CD14-positive monocyte (primary cell): Measurements from ENCODE around the gene CCNI2. TPM values are rescaled to one million over a fixed set of nuclear protein-coding genes. Genes with fewer than 3 reads are reported as not detected.

Experiments used
- DNase-seq, 3 donors: peaks; one replicate each; pipeline ENCODE4 v3.0.0-alpha.2; 2011 to 2022
- H2AFZ ChIP-seq: 2 replicates; pipeline ENCODE4 v1.6.0; 2012; ENCODE audit warnings: mild to moderate bottlenecking, low read depth, low read length, inconsistent platforms; ENCODE audit not compliant: insufficient read depth, poor library complexity, severe bottlenecking
- H3K27ac ChIP-seq, 2 donors: 1 replicate in 1 of 2; 2 replicates in 1 of 2; pipeline ENCODE4 v1.5.1; 2012 to 2013; ENCODE audit warnings: low read length in 2 of 2, control low read depth in 1 of 2, inconsistent platforms in 1 of 2, low read depth in 1 of 2, mild to moderate bottlenecking in 1 of 2
- H3K27me3 ChIP-seq, 2 donors: one replicate each; pipeline versions ENCODE4 v1.6.0 to v1.6.1; 2011 to 2013; ENCODE audit warnings: low read length in 2 of 2; ENCODE audit not compliant: control insufficient read depth in 2 of 2, insufficient read depth in 2 of 2
- H3K36me3 ChIP-seq, 2 donors: replicated peaks in 1 of 2; 1 replicate in 1 of 2; 2 replicates in 1 of 2; pipeline versions ENCODE4 v1.5.1 to v1.6.1; 2012 to 2013; ENCODE audit warnings: low read length in 2 of 2, control low read depth in 1 of 2, inconsistent platforms in 1 of 2, mild to moderate bottlenecking in 1 of 2; ENCODE audit not compliant: insufficient read depth in 2 of 2, control insufficient read depth in 1 of 2
- H3K4me1 ChIP-seq, 2 donors: 1 replicate in 1 of 2; 2 replicates in 1 of 2; pipeline versions ENCODE4 v1.5.1 to v1.6.1; 2012 to 2013; ENCODE audit warnings: low read length in 2 of 2, control low read depth in 1 of 2, inconsistent platforms in 1 of 2, mild to moderate bottlenecking in 1 of 2, moderate library complexity in 1 of 2; ENCODE audit not compliant: insufficient read depth in 2 of 2, control insufficient read depth in 1 of 2
- H3K4me2 ChIP-seq: replicated peaks from 2 replicates; pipeline ENCODE3; 2012; ENCODE audit warnings: low read length, moderate library complexity, mild to moderate bottlenecking; ENCODE audit not compliant: poor library complexity, severe bottlenecking; ENCODE audit errors: extremely low read depth
- H3K4me3 ChIP-seq, 3 experiments: fragments of 200-600 bp in 1 of 3; sonication (generic) in 1 of 3; replicated peaks in 1 of 3; 1 replicate in 2 of 3; 2 replicates in 1 of 3; pipeline ENCODE4 v1.5.1; 2011 to 2013; ENCODE audit warnings: low read length in 3 of 3, mild to moderate bottlenecking in 3 of 3, control low read depth in 2 of 3, low read depth in 2 of 3, inconsistent platforms in 1 of 3, moderate library complexity in 1 of 3
- H3K79me2 ChIP-seq: 2 replicates; pipeline ENCODE4 v1.6.0; 2012; ENCODE audit warnings: mild to moderate bottlenecking, control low read depth, inconsistent platforms, low read length, moderate library complexity; ENCODE audit not compliant: insufficient read depth
- H3K9ac ChIP-seq: 2 replicates; pipeline ENCODE4 v1.6.0; 2017; ENCODE audit warnings: low read length, mild to moderate bottlenecking; ENCODE audit not compliant: insufficient read depth, poor library complexity, severe bottlenecking
- H3K9me3 ChIP-seq, 2 donors: replicated peaks in 1 of 2; 1 replicate in 1 of 2; 2 replicates in 1 of 2; pipeline versions ENCODE4 v1.5.1 to v1.6.1; 2012 to 2013; ENCODE audit warnings: low read length in 2 of 2, control low read depth in 1 of 2; ENCODE audit not compliant: control insufficient read depth in 1 of 2, insufficient read depth in 1 of 2
- H4K20me1 ChIP-seq: 2 replicates; pipeline ENCODE4 v1.6.0; 2012; ENCODE audit warnings: mild to moderate bottlenecking, low read length, control low read depth, moderate library complexity; ENCODE audit not compliant: insufficient read depth
- H3K27ac Mint-ChIP-seq, 7 donors: one replicate each; pipeline ENCODE4 v1.8.0; 2020; ENCODE audit warnings: mild to moderate bottlenecking in 7 of 7, mixed read lengths in 7 of 7, moderate library complexity in 6 of 7, inconsistent platforms in 2 of 7
- H3K27me3 Mint-ChIP-seq, 3 donors: one replicate each; pipeline ENCODE4 v1.8.0; 2021 to 2022; ENCODE audit warnings: low read depth in 3 of 3, mild to moderate bottlenecking in 3 of 3, mixed read lengths in 3 of 3, moderate library complexity in 3 of 3, inconsistent platforms in 1 of 3
- H3K36me3 Mint-ChIP-seq, 2 donors: one replicate each; pipeline ENCODE4 v1.8.0; 2020; ENCODE audit warnings: mixed read lengths in 2 of 2, inconsistent platforms in 1 of 2, mild to moderate bottlenecking in 1 of 2
- H3K4me1 Mint-ChIP-seq: one replicate; pipeline ENCODE4 v1.8.0; 2020; ENCODE audit warnings: mild to moderate bottlenecking, mixed read lengths
- H3K4me3 Mint-ChIP-seq, 2 donors: one replicate each; pipeline ENCODE4 v1.8.0; 2020; ENCODE audit warnings: mild to moderate bottlenecking in 2 of 2, mixed read lengths in 2 of 2, moderate library complexity in 1 of 2
- H3K9me3 Mint-ChIP-seq, 7 donors: one replicate each; pipeline ENCODE4 v1.8.0; 2020 to 2022; ENCODE audit warnings: mixed read lengths in 7 of 7, mild to moderate bottlenecking in 6 of 7, moderate library complexity in 6 of 7, inconsistent platforms in 2 of 7
- CTCF ChIP-seq: fragments of 200-600 bp; IDR thresholded peaks from one replicate; pipeline ENCODE4 v1.8.0; 2022; ENCODE audit warnings: antibody characterized with exemption, mild to moderate bottlenecking
- WGBS: methylation state at CpG from one replicate; pipeline ENCODE4 v1.1.5; 2013; ENCODE audit warnings: missing lambda C conversion rate; ENCODE audit not compliant: insufficient coverage; 5-methylcytosine and 5-hydroxymethylcytosine counted together
- intact Hi-C, 2 donors: fragments of 100-400 bp; cut with micrococcal nuclease; formaldehyde crosslinking; loops; one replicate each; pipeline versions ENCODE4 v1.15.0 to v1.15.1; 2023
- polyA minus RNA-seq: library from RNA; depleted of rRNA, polyadenylated mRNA; stranded (reverse); fragments of >200 nt; gene quantifications from 2 replicates; pipeline ENCODE4 v1.2.3, GENCODE V29; 2012
- polyA plus RNA-seq, 3 donors: library from polyadenylated mRNA; depleted of rRNA in 1 of 3; unstranded in 2 of 3; stranded (reverse) in 1 of 3; fragments of 300-500 nt in 2 of 3; fragments of >200 nt in 1 of 3; fragmentation: Illumina TruSeq in 2 of 3; gene quantifications; 1 replicate in 2 of 3; 2 replicates in 1 of 3; pipeline ENCODE4 v1.2.3, GENCODE V29; 2012 to 2021
- total RNA-seq, 12 experiments: library from RNA in 1 of 12; stranded (reverse) in 1 of 12; fragments of 120-200 nt in 1 of 12; gene quantifications; one replicate each; pipeline ENCODE4 v1.2.4 and lab custom pipeline; 2013 to 2026; ENCODE audit warnings: mixed read lengths in 6 of 12, inconsistent platforms in 1 of 12

CCNI2 gene
- total RNA-seq (2013), result not detected
- polyA plus RNA-seq (under 1 TPM in 1 of 3 donors, not detected in 2; 0.72 TPM), polyA minus RNA-seq (under 0.01 and 0.08 TPM in 2 replicates), total RNA-seq (lab: John Stamatoyannopoulos, UW) (0 to 1.0 (median 0.05) reads per million in 11 experiments)

- no peaks in the 10 kb centered on the region for H3K36me3 ChIP-seq
- peaks cover 59 to 81% (median 62%) of the 10 kb centered on the region in 3 donors for H3K27me3 Mint-ChIP-seq
- H3K36me3 Mint-ChIP-seq, result no peaks in the 10 kb centered on the region
- 2% methylated on average over 59 of the region's 59 CpGs for WGBS
- H3K4me1 ChIP-seq, result peaks cover 5 to 12% of the 10 kb centered on the region in 2 donors
- no peaks in the 10 kb centered on the region for H3K79me2 ChIP-seq
- DNase-seq, result no peak
- H2AFZ ChIP-seq, result peak within 1 kb of the TSS; percentile 71
- intact Hi-C loops, result no loop called here
- peak; percentile 7 for TF ChIP-seq CTCF
- H3K9me3 ChIP-seq, result peaks cover 5 to 27% of the 10 kb centered on the region in 2 donors
- H3K4me2 ChIP-seq, result peak within 1 kb of the TSS; percentile 71
- peak within 1 kb of the TSS in 1 of 7 donors; percentile 1 for H3K27ac Mint-ChIP-seq
- no peak within 1 kb of the TSS for H3K9ac ChIP-seq
- H3K27ac ChIP-seq, result no peak within 1 kb of the TSS
- H3K4me3 Mint-ChIP-seq, result peak within 1 kb of the TSS; percentile 47 to 75
- no peaks in the 10 kb centered on the region for H4K20me1 ChIP-seq
- H3K4me3 ChIP-seq, result peak within 1 kb of the TSS in 1 of 3 experiments; percentile 57
- H3K4me1 Mint-ChIP-seq, result peaks cover 2% of the 10 kb centered on the region
- H3K9me3 Mint-ChIP-seq, result peaks cover 2 to 15% (median 8%) of the 10 kb centered on the region in 7 donors
- H3K27me3 ChIP-seq, result peaks cover 40 to 64% of the 10 kb centered on the region in 2 donors
These were observed at the start of gene CCNI2 for GRCh38 chr5:132746954-132747615. TSS of gene CCNI2 (plus strand) at chr5:132747426. CDS start at chr5:132747496, 70 bp downstream.

GRCh38 chr5:132704875-132705274 lies 42.4 kb upstream of the CCNI2 start:
- no peaks in the 10 kb centered on the region for H3K9me3 Mint-ChIP-seq

More at GRCh38 chr5:132704875-132705274, 42.4 kb upstream of the CCNI2 start:
- WGBS, result no CpG with 5 or more reads among the region's 1 CpG
- Histone ChIP-seq H4K20me1 (no peaks in the 10 kb centered on the region), H2AFZ (no peak overlapping the region), H3K36me3 (no peaks in the 10 kb centered on the region), H3K79me2 (no peaks in the 10 kb centered on the region), H3K4me3 (no peak overlapping the region), H3K27ac (no peak overlapping the region), H3K9me3 (no peaks in the 10 kb centered on the region), H3K9ac (no peak overlapping the region), H3K27me3 (no peaks in the 10 kb centered on the region), H3K4me1 (no peaks in the 10 kb centered on the region), H3K4me2 (no peak overlapping the region)
- no peak for TF ChIP-seq CTCF
- Mint-ChIP-seq H3K27me3 (no peaks in the 10 kb centered on the region), H3K36me3 (no peaks in the 10 kb centered on the region), H3K27ac (no peak overlapping the region), H3K4me3 (no peak overlapping the region), H3K4me1 (peaks cover 6% of the 10 kb centered on the region)
- intact Hi-C loops, result loop anchor here in 1 of 2 donors (10.0 kb wide), 1 partner anchor 450 kb away; the partner anchor contains the start of gene PDLIM4
- no peak for DNase-seq
